Activated CD4-positive, CD25-positive, alpha-beta regulatory T cell treated with anti-CD3 and anti-CD28 coated beads, Interleukin-2, amount 50 U/mL, for 24 hours (primary cell): ENCODE measurements around the gene CAMK2D.

Source experiments
- ATAC-seq, 2 donors: fragments of 150-1000 bp; cut with Tn5 transposase; one replicate each; pipeline ENCODE4 v1.10.0; 2021; ENCODE audit warnings: mild to moderate bottlenecking in 1 of 2, moderate library complexity in 1 of 2

The CAMK2D gene

GRCh38 chr4:113678641-113679040 lies 82.9 kb downstream of the CAMK2D start:
- ATAC-seq, result no peak

- ATAC-seq, result peak in 1 of 2 donors; percentile 18
Measured at GRCh38 chr4:113677325-113677724, 84.2 kb downstream of the CAMK2D start.

GRCh38 chr4:113675731-113676697 lies 85.5 kb downstream of the CAMK2D start:
- ATAC-seq, result no peak

DNA sequence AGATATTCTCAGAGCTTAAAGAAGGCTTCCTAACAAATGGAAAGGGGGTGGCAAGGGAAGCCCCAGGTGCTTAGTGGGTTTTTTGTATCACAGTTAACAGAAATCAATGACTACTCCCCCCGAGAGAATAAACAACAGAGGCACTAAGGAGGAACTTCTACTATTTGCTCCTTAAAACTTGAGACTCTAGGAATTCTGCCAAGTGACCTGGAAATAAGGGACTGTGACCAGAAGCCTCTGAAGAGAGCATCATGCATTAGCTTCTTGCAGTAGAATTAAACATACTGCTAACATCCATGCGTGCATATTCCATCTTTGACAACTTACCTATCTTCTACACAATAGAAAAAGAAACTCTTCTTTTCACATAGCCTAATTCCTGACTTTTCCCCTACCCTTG lies 86.8 kb downstream of the CAMK2D start:
- ATAC-seq, result no peak

- peak; percentile 51 to 55 for ATAC-seq
Measured at GRCh38 chr4:113674251-113674650, 87.3 kb downstream of the CAMK2D start.

- peak; percentile 94 to 95 for ATAC-seq
Measured at GRCh38 chr4:113673450-113673849, 88.1 kb downstream of the CAMK2D start.

- ATAC-seq, result no peak
Measured at GRCh38 chr4:113666386-113667114, 95.0 kb downstream of the CAMK2D start.

GRCh38 chr4:113665036-113665435 lies 96.5 kb downstream of the CAMK2D start:
- ATAC-seq, result no peak

- ATAC-seq, result no peak
Measured at GRCh38 chr4:113662581-113662980, 99.0 kb downstream of the CAMK2D start.

GRCh38 chr4:113659127-113659526 lies 102.4 kb downstream of the CAMK2D start:
- ATAC-seq, result no peak

DNA sequence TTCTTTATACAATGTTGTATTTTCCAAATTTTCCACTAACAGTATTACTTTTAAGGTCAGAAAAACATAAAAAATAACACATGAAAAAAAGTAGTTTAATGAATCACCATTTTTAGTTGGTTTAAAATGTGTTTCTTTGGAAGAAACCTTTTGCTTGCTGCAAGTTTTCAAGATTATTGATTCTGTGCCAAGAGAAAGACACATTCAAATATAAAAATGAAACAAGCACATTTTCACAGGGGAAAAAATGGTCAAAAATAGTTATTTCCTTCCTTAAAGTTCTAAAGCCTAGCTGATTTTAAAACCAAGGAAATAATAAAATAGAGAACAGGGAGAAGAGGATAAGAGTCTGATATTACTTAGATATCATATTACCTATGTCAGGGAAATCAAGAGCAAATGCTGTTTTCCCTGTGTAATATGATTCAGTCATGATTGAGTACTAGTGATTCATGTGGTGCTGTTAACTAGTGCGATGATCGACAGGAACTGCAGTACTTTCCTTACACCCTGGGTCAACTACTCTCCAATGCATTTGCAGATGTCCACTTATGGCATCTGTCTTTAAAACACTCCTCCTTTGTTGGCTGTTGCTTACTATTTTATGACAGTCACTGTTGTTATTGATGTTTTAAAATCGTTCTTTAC lies 103.8 kb downstream of the CAMK2D start:
- ATAC-seq, result peak in 1 of 2 donors; percentile 43

DNA sequence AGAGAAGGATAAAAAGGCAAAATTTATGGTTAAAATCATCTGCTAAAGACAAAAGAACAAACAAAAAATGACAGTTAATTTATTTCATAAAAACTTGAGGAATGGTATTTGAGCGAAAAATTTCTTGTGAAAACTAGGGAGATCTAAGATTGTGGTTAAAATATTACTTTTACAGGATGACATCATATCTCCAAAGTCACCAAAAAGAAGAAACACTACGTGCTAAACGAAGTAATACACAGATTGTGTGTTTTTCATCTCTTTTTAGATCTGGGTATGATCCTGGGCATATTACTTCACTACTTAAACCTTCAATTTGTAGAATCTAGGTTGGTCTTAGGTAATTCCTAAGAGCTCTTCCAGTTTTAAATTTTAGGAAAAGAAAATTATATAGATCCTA lies 107.7 kb downstream of the CAMK2D start:
- ATAC-seq, result no peak

DNA sequence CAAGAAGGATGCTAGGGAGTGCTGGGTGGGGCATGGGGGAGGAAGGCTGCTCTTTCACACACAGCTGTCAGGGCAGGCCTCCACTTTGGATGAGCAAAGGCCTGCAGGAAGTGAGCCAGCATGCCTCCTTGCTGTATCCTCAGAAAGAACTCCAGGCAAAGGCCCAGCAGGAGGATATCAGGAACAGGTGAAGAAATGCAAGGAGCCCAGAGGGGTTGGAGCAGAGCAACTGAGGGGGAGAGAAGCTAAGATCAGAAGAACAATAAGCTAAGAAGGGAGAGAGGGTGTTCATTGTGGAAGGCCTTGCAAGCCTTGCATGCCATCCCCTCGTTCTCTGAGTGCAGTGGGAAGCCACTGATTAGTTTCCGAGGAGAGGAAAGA lies 115.1 kb downstream of the CAMK2D start:
- ATAC-seq, result no peak

GRCh38 chr4:113645771-113646441 lies 115.6 kb downstream of the CAMK2D start:
- no peak for ATAC-seq

GRCh38 chr4:113645288-113645687 lies 116.2 kb downstream of the CAMK2D start:
- ATAC-seq, result no peak

GRCh38 chr4:113644398-113644797 lies 117.1 kb downstream of the CAMK2D start:
- ATAC-seq, result no peak

GRCh38 chr4:113643505-113643904 lies 118.0 kb downstream of the CAMK2D start:
- ATAC-seq, result no peak

GRCh38 chr4:113641025-113641431 lies 120.5 kb downstream of the CAMK2D start:
- ATAC-seq, result no peak

DNA sequence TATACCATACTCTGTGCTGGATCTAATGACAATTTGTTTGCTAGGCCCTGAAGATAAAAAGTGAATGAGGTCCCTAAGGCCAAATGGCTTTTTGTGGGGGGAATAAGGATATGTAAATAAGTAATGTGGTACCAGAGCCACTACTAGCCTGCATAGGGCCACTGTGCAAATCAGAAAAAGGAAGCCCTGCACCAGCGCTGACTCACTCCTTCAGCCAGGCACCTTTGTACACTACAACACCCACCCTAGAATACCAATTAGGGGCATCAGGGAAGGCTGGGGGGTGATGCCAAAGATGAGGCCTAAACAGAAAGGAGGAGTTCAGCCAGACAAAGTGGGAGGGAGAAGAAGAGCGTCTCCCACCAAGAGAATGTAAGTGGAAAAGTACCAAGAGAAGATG lies 122.2 kb downstream of the CAMK2D start:
- ATAC-seq, result peak in 1 of 2 donors; percentile 37

DNA sequence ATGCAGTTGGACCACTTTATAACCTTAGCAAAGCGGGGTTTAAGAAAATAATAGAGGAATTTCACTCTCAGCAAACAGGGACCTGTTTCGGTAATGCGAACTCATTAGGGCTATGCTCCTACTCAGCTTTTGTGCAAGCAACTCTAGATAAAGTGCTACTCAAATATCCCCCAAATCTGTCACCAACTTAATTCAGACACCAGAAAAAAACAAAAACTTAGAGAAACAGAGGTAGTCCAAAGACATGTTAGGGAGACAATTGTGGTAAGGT lies 123.0 kb downstream of the CAMK2D start:
- no peak for ATAC-seq

GRCh38 chr4:113637823-113638561 lies 123.5 kb downstream of the CAMK2D start:
- no peak for ATAC-seq

DNA sequence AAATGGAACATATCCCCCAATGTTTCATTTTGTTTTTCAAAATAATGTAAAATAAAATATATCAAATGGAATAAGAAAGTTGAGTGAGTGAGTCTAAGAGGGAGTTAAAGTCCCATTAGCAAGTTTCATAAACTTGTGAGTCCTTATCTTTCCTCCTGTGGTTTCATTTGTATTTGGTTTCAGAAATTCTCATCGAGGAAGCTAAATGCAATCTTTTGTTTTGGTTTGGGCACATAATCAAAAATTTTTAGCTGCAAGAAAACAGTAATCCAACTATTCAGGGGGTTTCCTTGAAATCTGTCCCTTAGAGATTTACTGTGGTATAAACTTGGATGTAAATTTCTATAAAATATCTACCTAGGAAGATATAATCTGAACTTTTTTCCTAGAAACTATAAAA lies 124.2 kb downstream of the CAMK2D start:
- no peak for ATAC-seq
